HFFc6 (cell line): ENCODE measurements around the gene MRPS27. TPM values are rescaled to one million over a fixed set of nuclear protein-coding genes. Genes with fewer than 3 reads are reported as not detected.
"Not testable (repeated sequence)": the region's sequence is repeated elsewhere in the genome, so short reads cannot be mapped to it uniquely, and the experiment has no call there.

Source experiments
- DNase-seq: peaks from one replicate; pipeline ENCODE4 v3.0.0-alpha.2; 2018
- H3K27ac Mint-ChIP-seq: 2 replicates; pipeline ENCODE4 v1.8.0; 2020; ENCODE audit warnings: mild to moderate bottlenecking, mixed read lengths
- H3K27me3 Mint-ChIP-seq: 2 replicates; pipeline ENCODE4 v1.8.0; 2021; ENCODE audit warnings: mild to moderate bottlenecking, moderate library complexity, mixed read lengths; ENCODE audit not compliant: insufficient read depth
- H3K36me3 Mint-ChIP-seq: 2 replicates; pipeline ENCODE4 v1.8.0; 2021; ENCODE audit warnings: low read depth, mixed read lengths
- H3K4me1 Mint-ChIP-seq: 2 replicates; pipeline ENCODE4 v1.8.0; 2020; ENCODE audit warnings: low read depth, mixed read lengths
- H3K4me3 Mint-ChIP-seq: 2 replicates; pipeline ENCODE4 v1.8.0; 2020; ENCODE audit warnings: mild to moderate bottlenecking, moderate library complexity, mixed read lengths
- H3K9me3 Mint-ChIP-seq: 2 replicates; pipeline ENCODE4 v1.8.0; 2020; ENCODE audit warnings: mild to moderate bottlenecking, mixed read lengths
- CTCF ChIP-seq: fragments of 200-600 bp; sonication (generic); IDR thresholded peaks from 2 replicates; pipeline ENCODE4 v1.5.0; 2021; ENCODE audit warnings: antibody characterized with exemption, mild to moderate bottlenecking
- microRNA-seq: library from miRNA; unstranded; fragments of <30 nt; microRNA quantifications from one replicate; pipeline ENCODE4, GENCODE V29; 2019
- total RNA-seq, 6 experiments: library from RNA; stranded (reverse); fragmentation: NEBNext Ultra II Directional; extraction: Animal tissue kit (Norgen Biotek cat#: 25700); gene quantifications; 2 replicates in 1 of 6; 3 replicates in 5 of 6; pipeline ENCODE4 v1.2.3, GENCODE V29; 2021

Gene MRPS27
- total RNA-seq, 6 experiments from 2014 or later = 46.1 to 74.1 (median 57.9) TPM

GRCh38 chr5:72172786-72173185, 147.3 kb downstream of the MRPS27 start:
- no peak for TF ChIP-seq CTCF
- no peaks in the 10 kb centered on the region; the same call in 1 of the 2 replicates for H3K27me3 Mint-ChIP-seq
- DNase-seq = no peak
- peaks cover 42% of the 10 kb centered on the region for H3K36me3 Mint-ChIP-seq
- no peaks in the 10 kb centered on the region for H3K9me3 Mint-ChIP-seq
- peaks cover 10% of the 10 kb centered on the region for H3K4me1 Mint-ChIP-seq
- H3K27ac Mint-ChIP-seq = no peak overlapping the region
- no peak overlapping the region for H3K4me3 Mint-ChIP-seq

- no peak for TF ChIP-seq CTCF
- Mint-ChIP-seq H3K4me3 (no peak overlapping the region), H3K36me3 (peaks cover 45% of the 10 kb centered on the region), H3K4me1 (peaks cover 19% of the 10 kb centered on the region), H3K27ac (no peak overlapping the region), H3K9me3 (no peaks in the 10 kb centered on the region), H3K27me3 (no peaks in the 10 kb centered on the region; the same call in 1 of the 2 replicates)
- DNase-seq = no peak
Measured at GRCh38 chr5:72171667-72172066, 148.4 kb downstream of the MRPS27 start.

- DNase-seq, H3K4me3 Mint-ChIP-seq, H3K27me3 Mint-ChIP-seq, H3K9me3 Mint-ChIP-seq, H3K27ac Mint-ChIP-seq: not testable (repeated sequence)
- Mint-ChIP-seq H3K4me1 (peaks cover 24% of the 10 kb centered on the region), H3K36me3 (peaks cover 45% of the 10 kb centered on the region)
Measured at GRCh38 chr5:72171181-72171580, 148.9 kb downstream of the MRPS27 start.

DNA sequence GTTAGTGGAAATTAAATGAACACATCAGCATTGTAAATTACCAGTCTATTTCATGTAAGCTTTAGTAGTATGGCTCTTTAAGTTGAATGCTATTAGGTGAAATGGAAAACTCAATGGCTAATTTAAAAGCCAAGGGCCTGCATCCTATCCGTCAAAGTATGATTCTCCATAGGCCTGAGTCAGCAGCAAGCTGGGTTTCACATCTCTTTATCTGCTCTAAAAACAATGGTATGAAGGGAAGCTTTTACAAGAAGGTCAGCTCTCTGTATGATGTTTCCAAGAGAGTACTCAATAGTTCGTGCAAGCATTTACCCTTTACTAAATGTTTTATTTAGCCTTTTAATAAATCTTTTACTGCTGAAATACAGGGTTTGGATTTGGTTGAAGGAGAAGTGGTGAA, 149.9 kb downstream of the MRPS27 start:
- no peak for TF ChIP-seq CTCF
- Mint-ChIP-seq H3K4me1 (peaks cover 35% of the 10 kb centered on the region), H3K36me3 (peaks cover 41% of the 10 kb centered on the region), H3K9me3 (no peaks in the 10 kb centered on the region), H3K27me3 (no peaks in the 10 kb centered on the region; the same call in 1 of the 2 replicates), H3K27ac (no peak overlapping the region), H3K4me3 (no peak overlapping the region)
- no peak for DNase-seq

Small RNA genes lying within 50 kb of the gene (microRNA-seq; reads per million reads assigned to microRNA genes)
- gene MIR4803 = not detected

Other genes with a start within 250 kb of the MRPS27 start
- gene MAP1B, start 212.8 kb downstream of the MRPS27 start, total RNA-seq = 100 to 1,000 TPM; 164 to 272 (median 235) TPM
- 10 to 100 TPM; 10.8 to 14.4 (median 12.9) TPM for gene PTCD2, start 133 bp upstream of the MRPS27 start, total RNA-seq
- not detected for gene ZNF366, start 187.2 kb upstream of the MRPS27 start, total RNA-seq